Smooth muscle cell of bladder (primary cell): ENCODE results near the gene RNF10. TPM values are rescaled to one million over a fixed set of nuclear protein-coding genes. Genes with fewer than 3 reads are reported as not detected.

Experiments used
- total RNA-seq: library from RNA; depleted of rRNA; stranded (reverse); fragments of >200 nt; gene quantifications from 2 replicates; pipeline ENCODE4 v1.2.3, GENCODE V29; 2014

The RNF10 gene
- total RNA-seq = 92.2 and 113 TPM in 2 replicates

GRCh38 chr12:120534203-120534702 is at the start of gene RNF10:
Gene RNF10, plus strand, starts transcription at chr12:120534356. Its CDS starts 456 bp downstream, at chr12:120534812.

DNA sequence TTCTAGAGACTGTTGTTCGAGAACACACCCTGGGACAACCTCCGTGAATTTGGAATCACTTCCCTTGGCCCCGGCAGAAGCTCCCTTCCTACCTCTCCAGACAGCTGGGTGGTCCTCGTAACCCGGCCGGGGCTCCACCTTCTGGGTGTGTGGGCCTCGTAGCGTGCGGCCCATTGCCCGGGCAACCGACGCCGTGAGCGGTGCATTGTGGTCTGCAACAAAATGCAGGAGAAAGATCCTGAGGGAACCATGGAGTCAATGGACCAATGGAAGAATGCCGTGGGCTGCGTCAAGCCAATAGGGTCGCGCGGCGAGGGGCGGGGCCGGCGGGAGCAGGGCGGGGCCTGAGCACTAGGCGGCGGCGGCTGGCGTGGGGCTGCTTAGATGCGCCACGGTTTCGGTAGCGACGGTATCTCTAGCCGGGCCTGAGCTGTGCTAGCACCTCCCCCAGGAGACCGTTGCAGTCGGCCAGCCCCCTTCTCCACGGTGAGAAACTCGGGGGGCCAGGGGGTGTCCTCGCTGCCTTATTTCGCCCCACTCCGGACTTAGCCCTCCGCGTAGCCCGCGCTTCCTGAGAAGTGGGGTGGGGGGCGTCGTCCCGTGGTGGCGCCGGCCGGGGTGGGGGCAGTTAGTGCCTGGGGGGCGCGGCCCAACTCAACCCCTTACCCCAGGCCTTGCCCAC is 38.3 kb upstream of the RNF10 start, which contains the start of gene DYNLL1:
Gene DYNLL1 (plus strand): TSS at position 383 of the 682 bp plus-strand sequence. CDS start 309 bp downstream, outside the sequence.

DNA sequence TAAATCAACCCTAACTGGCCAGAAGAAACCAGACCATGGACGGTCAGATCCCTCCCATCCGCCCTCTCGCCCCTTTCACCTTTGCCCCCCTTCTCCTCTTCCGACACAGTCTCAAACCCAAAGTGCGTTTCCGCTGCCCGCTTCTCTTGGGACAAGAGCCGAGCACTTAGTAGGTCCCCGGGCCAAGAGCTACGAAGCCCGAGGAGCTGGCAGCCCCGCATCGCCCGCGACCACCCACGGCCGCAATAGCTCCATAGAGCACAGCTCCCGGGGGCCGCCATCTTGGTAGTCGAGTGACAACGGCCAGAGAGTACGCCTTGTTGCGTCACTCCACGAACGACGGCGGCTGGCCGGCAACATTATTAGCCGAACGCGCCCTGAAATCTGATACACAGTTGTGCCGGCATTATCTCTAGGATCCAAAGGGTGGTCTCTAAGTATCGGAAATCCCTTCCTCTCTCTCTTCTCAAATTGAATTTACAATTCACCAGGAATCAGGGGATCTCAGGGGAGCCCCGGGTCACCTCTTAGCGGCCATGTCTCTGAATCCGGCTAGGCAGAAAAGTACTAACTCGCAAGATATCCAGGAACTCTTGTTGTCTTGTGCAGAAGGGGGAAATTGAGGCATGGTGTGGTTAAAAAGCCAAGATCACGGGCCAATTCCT is 5.2 kb upstream of the RNF10 start, which contains the start of gene COQ5:
Gene COQ5 (minus strand): TSS at position 298 of the 665 bp plus-strand sequence. CDS start 17 bp downstream, at position 281.

DNA sequence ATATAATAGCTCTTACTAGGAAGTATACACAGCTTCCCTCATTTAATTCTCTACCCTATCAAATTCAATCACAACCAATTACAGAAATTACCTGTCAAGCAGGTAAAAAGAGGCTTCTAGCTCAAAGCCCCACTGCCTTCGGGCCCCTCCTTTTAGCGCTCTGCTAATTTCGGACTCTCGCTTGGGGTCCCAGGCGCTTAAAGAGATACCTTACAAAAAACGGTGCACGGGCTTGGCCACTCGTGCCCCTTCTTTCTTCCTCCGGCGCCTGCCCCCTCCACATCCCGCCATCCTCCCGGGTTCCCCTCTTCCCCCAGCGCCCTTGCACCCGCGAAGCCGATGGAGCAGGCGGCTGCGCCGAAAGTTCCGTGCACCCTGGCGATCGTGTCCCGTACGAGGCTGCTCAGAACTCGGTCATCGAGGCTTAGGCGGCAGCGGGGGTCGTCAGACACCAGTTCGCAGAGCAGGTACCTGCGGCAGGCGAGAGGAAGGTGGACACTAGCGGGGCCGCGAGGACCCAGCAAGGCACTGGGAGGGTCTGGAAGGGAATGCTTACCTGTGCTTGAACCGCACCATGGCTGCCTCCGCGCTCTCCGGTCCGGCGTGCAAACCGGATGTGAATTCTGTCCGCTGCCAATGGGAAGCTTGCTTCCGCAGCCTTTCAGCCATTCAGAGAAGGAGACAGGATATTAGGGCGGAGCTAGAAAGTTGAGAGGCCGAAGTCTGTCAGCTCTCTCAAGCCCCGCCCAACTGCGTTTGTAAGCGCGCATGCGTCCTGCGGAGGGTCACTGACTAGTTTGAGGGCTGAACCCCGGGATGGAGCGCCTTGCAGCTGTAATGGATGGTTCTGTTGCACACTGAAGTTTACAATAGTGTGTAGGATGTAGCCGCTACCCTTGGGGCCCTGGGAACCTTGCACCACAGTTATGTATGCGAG is 46.9 kb downstream of the RNF10 start, which contains the start of gene POP5:
Gene POP5 (minus strand): TSS at position 616 of the 937 bp plus-strand sequence. CDS start 40 bp downstream, at position 576.

Other genes with a start within 250 kb of the RNF10 start
- under 0.01 TPM in 2 replicates for gene RNU4-2, start 242.5 kb upstream of the RNF10 start, total RNA-seq
- under 0.01 TPM in 1 of 2 replicates, not detected in the other for gene RNU4-1, start 241.1 kb upstream of the RNF10 start, total RNA-seq
- gene SIRT4, start 232.0 kb upstream of the RNF10 start, total RNA-seq = 1.00 and 2.5 TPM in 2 replicates
- gene PLA2G1B, start 206.6 kb upstream of the RNF10 start, total RNA-seq = not detected in 2 replicates
- not detected in 2 replicates for gene MSI1, start 165.2 kb upstream of the RNF10 start, total RNA-seq
- gene COX6A1, start 96.2 kb upstream of the RNF10 start, total RNA-seq = 578 and 623 TPM in 2 replicates
- 17.9 and 26.0 TPM in 2 replicates for gene TRIAP1, start 88.0 kb upstream of the RNF10 start, total RNA-seq
- 15.2 and 18.6 TPM in 2 replicates for gene GATC, start 87.9 kb upstream of the RNF10 start, total RNA-seq
- gene SRSF9, start 64.6 kb upstream of the RNF10 start, total RNA-seq = 236 and 304 TPM in 2 replicates
- 228 and 311 TPM in 2 replicates for gene DYNLL1, start 38.2 kb upstream of the RNF10 start, total RNA-seq
- 28.7 and 37.7 TPM in 2 replicates for gene COQ5, start 5.2 kb upstream of the RNF10 start, total RNA-seq
- gene POP5, start 47.0 kb downstream of the RNF10 start, total RNA-seq = 30.8 and 32.0 TPM in 2 replicates
- 2.0 and 2.1 TPM in 2 replicates for gene CABP1, start 106.3 kb downstream of the RNF10 start, total RNA-seq
- 120 and 153 TPM in 2 replicates for gene MLEC, start 152.8 kb downstream of the RNF10 start, total RNA-seq
- gene UNC119B, start 176.1 kb downstream of the RNF10 start, total RNA-seq = 16.5 and 21.3 TPM in 2 replicates
- gene ACADS, start 191.5 kb downstream of the RNF10 start, total RNA-seq = 10.6 and 12.5 TPM in 2 replicates